NCI-H69 (cell line): Measurements from ENCODE around the gene SMAD6.
"Not testable (repeated sequence)": the region's sequence is repeated elsewhere in the genome, so short reads cannot be mapped to it uniquely, and the experiment has no call there.

ENCODE experiments used
- DNase-seq: peaks from one replicate; lab custom pipeline; 2025; lab: John Stamatoyannopoulos, UW

Gene SMAD6

GRCh38 chr15:66825139-66825538 lies 123.1 kb downstream of the SMAD6 start:
- DNase-seq: no peak

GRCh38 chr15:66825731-66826130 lies 123.7 kb downstream of the SMAD6 start:
- no peak for DNase-seq

GRCh38 chr15:66826507-66826906 lies 124.5 kb downstream of the SMAD6 start:
- no peak for DNase-seq

- DNase-seq: no peak
Observed at GRCh38 chr15:66827039-66827697, 125.1 kb downstream of the SMAD6 start.

GRCh38 chr15:66827698-66828055 lies 125.6 kb downstream of the SMAD6 start:
- no peak for DNase-seq

- not testable (repeated sequence) for DNase-seq
Observed at GRCh38 chr15:66828817-66829541, 126.9 kb downstream of the SMAD6 start.

GRCh38 chr15:66829551-66830121 lies 127.6 kb downstream of the SMAD6 start:
- peak; percentile 52 for DNase-seq

GRCh38 chr15:66830358-66830757 lies 128.3 kb downstream of the SMAD6 start:
- peak; percentile 40 for DNase-seq

GRCh38 chr15:66830823-66831222 lies 128.8 kb downstream of the SMAD6 start:
- no peak for DNase-seq

GRCh38 chr15:66831289-66831688 lies 129.3 kb downstream of the SMAD6 start:
- no peak for DNase-seq

- no peak for DNase-seq
Observed at GRCh38 chr15:66831801-66832390, 129.9 kb downstream of the SMAD6 start.
